Stimulated activated effector memory CD8-positive, alpha-beta T cell treated with anti-CD3 and anti-CD28 coated beads, Interleukin-12 subunit alpha, Interleukin-12 subunit beta, amount 100 ng/mL, for 72 hours (primary cell): ENCODE results near the gene ANAPC4.
A peak's percentile ranks its signal among the peaks of the same experiment; 100 is the strongest.
"Not testable (repeated sequence)": the region's sequence is repeated elsewhere in the genome, so short reads cannot be mapped to it uniquely, and the experiment has no call there.

Source experiments
- ATAC-seq: fragments of 150-1000 bp; cut with Tn5 transposase; 2 replicates; pipeline ENCODE4 v1.10.0; 2021
- DNase-seq, 2 donors: peaks; one replicate each; pipeline ENCODE4 v3.0.0; 2021 to 2022; ENCODE audit warnings: low spot score in 2 of 2
- H3K27ac Mint-ChIP-seq: one replicate; pipeline ENCODE4 v1.8.0; 2022; ENCODE audit warnings: mild to moderate bottlenecking, mixed read lengths
- H3K36me3 Mint-ChIP-seq: one replicate; pipeline ENCODE4 v1.8.0; 2022; ENCODE audit warnings: mild to moderate bottlenecking, mixed read lengths
- H3K4me1 Mint-ChIP-seq: one replicate; pipeline ENCODE4 v1.8.0; 2022; ENCODE audit warnings: mixed read lengths
- H3K4me3 Mint-ChIP-seq: one replicate; pipeline ENCODE4 v1.8.0; 2022; ENCODE audit warnings: mild to moderate bottlenecking, mixed read lengths
- H3K9me3 Mint-ChIP-seq: one replicate; pipeline ENCODE4 v1.8.0; 2022; ENCODE audit warnings: mixed read lengths

The ANAPC4 gene, protein sequence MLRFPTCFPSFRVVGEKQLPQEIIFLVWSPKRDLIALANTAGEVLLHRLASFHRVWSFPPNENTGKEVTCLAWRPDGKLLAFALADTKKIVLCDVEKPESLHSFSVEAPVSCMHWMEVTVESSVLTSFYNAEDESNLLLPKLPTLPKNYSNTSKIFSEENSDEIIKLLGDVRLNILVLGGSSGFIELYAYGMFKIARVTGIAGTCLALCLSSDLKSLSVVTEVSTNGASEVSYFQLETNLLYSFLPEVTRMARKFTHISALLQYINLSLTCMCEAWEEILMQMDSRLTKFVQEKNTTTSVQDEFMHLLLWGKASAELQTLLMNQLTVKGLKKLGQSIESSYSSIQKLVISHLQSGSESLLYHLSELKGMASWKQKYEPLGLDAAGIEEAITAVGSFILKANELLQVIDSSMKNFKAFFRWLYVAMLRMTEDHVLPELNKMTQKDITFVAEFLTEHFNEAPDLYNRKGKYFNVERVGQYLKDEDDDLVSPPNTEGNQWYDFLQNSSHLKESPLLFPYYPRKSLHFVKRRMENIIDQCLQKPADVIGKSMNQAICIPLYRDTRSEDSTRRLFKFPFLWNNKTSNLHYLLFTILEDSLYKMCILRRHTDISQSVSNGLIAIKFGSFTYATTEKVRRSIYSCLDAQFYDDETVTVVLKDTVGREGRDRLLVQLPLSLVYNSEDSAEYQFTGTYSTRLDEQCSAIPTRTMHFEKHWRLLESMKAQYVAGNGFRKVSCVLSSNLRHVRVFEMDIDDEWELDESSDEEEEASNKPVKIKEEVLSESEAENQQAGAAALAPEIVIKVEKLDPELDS

DNA sequence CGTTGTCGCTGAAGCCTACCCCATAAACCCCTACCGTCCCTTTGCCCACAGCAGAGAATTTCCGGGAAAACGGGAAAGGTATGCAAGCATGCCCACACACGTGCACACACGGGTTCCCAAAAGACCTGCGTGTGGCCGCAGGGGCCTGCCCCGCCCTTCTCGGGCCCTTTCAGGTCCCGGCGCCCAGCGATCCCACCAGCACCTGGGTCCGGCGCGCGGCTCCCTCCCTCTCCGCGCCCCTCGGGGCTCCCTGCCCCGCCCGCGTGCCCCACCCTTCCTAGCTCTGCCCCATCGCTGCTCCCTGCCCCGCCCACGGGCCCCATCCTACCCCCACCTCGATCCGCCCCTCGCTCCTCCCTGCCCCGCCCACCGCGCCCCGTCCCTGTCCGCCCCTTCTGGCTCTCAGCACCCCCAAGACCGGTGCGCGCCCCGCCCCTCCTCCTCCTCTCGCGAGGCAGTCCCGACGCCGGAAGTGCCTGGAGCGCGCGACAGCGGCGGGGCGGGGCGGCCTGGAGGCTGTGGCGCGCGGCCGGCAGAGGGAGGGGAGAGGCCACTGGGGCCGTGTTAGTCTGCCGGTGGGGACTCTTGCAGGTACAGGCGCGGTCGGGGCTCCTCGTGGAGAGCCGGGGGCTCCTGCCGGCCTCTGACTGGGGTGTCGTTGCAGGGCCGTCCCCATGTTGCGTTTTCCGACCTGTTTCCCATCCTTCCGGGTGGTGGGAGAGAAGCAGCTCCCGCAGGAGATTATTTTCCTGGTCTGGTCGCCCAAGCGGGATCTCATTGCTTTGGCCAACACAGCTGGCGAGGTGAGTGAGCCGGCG is at the start of gene ANAPC4:
TSS of gene ANAPC4 (plus strand) at position 510 of the 818 bp plus-strand sequence. CDS start at position 675, 165 bp downstream.
- DNase-seq (peak; percentile 84 to 96), ATAC-seq (peak; percentile 97)
- Mint-ChIP-seq H3K36me3 (peaks cover 8% of the 10 kb centered on the region), H3K4me1 (no peaks in the 10 kb centered on the region), H3K27ac (no peak within 1 kb of the TSS), H3K4me3 (no peak within 1 kb of the TSS), H3K9me3 (no peaks in the 10 kb centered on the region)

DNA sequence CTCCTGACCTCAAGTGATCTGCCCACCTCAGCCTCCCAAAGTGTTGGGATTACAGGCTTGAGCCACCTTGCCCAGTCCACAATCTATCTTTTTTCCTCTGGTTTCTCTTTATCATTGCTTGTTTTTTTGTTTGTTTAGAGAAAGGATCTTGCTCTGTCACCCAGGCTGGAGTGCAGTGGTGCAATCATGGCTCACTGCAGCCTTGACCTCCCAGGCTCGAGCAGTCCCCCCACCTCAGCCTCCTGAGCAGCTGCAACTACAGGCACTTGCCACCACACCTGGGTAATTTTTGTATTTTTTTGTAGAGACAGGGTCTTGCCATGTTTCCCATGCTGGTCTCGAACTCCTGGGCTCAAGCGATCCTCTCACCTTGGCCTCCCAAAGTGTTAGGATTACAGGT is 48.6 kb upstream of the ANAPC4 start:
- H3K4me3 Mint-ChIP-seq, DNase-seq, ATAC-seq, H3K36me3 Mint-ChIP-seq, H3K27ac Mint-ChIP-seq, H3K9me3 Mint-ChIP-seq: not testable (repeated sequence)
- peaks cover 17% of the 10 kb centered on the region for H3K4me1 Mint-ChIP-seq

DNA sequence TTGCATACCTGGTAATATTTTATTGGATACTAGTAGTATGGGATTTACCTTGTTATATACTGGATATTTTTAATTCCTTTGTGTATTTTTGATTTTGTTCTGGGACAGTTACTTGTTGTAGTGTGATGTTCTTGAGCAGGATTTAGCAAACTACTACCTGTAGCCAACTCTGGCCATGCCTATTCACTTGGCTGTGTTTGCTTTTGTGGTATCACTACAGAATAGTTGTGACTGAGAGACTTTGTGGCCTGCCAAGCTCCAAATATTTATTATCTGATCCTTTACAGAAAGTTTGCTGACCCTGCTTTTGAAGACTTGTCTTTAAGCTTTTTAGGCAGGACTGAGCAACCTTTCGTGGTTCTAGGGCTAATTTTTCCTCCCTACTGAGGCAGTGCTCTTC is 46.7 kb upstream of the ANAPC4 start:
- H3K4me1 Mint-ChIP-seq: peaks cover 17% of the 10 kb centered on the region
- ATAC-seq (no peak), DNase-seq (no peak)
- peaks cover 11% of the 10 kb centered on the region for H3K36me3 Mint-ChIP-seq
- H3K4me3 Mint-ChIP-seq: peak overlapping the region; percentile 71
- H3K9me3 Mint-ChIP-seq: no peaks in the 10 kb centered on the region
- H3K27ac Mint-ChIP-seq: peak overlapping the region; percentile 94

DNA sequence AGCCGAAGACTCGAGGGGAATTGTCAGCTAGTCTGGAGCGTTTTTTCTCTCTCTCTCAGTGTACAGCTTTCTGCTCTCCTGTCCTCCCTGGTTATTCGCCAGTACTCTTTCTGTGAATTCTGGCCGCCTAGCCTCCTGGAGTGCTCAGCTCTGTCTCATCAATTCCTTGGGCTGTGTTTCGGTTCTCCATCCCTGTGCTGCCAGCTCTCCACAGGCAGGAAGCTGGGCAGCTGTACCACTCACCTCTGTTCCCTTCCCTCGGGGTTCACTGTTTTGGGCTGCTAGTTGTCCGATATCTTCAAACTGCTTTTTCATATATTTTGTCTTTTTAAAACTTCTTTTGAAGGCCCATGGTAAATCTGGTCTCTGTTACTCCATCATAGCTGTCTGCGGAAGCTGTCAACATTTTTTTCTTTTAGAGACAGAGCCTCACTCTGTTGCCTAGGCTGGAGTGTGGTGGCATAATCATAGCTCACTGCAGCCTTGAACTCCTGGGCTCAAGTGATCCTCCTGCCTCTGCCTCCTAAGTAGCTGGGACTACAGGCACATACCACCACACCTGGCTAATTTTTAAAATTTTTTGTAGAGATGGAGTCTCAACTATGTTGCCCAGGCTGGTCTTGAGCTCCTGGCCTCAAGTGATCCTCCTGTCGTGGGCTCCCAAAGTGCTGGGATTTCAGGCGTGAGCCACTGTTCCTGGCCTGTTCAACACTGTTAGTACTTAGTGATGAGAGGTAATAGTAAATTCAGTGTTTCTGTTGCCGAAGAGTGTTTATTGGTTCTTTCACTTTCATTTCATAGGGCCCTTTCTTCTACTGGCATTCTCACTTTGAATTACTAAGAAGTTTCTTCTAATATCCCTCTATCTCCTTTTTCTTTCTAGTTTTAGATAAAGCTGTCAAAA is 45.9 kb upstream of the ANAPC4 start:
- Mint-ChIP-seq H3K4me1 (peaks cover 17% of the 10 kb centered on the region), H3K4me3 (peak overlapping the region; percentile 71), H3K27ac (peak overlapping the region; percentile 94), H3K9me3 (no peaks in the 10 kb centered on the region), H3K36me3 (peaks cover 11% of the 10 kb centered on the region)
- DNase-seq (no peak), ATAC-seq (peak; percentile 81)

DNA sequence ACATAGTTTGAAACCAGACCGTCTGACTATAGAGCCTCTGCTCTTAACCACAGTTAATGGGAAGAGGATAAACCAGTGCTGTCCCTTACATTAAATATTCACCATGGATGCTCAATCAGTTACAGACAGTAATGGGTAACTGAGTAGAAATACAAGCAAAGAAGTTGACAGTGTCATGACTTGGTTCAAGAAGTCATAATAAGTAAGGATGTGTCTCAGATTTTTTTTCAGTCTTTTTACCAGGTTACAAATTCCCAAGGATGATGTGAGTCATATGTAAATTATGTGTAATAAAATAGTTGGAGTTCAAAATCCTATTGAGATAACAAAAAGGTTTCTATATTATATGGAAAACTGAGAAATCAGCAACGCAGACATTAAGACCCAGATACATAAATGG is 33.4 kb upstream of the ANAPC4 start:
- Mint-ChIP-seq H3K4me3 (no peak overlapping the region), H3K36me3 (peaks cover 27% of the 10 kb centered on the region), H3K9me3 (no peaks in the 10 kb centered on the region), H3K27ac (no peak overlapping the region), H3K4me1 (no peaks in the 10 kb centered on the region)
- DNase-seq (no peak), ATAC-seq (no peak)

DNA sequence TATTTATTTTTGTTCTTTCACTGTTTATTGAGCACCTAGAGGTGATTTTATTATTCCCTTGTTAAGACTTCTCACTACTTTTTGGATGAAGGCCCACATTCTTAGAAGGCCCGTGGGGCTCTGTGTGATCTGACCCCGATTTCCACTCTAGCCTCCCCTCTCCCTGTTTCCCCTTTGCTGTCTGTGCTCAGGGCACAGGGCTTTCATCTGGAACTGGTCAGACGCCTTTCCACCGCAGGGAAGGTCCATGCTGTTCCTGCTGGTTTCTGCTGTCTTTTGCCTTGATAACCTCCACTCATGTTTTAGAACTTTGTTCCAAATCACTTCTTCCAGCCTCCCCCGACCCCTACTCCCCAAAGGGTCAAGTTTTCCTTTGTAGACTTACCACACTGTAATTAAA is 31.3 kb upstream of the ANAPC4 start:
- Mint-ChIP-seq H3K4me1 (no peaks in the 10 kb centered on the region), H3K4me3 (no peak overlapping the region), H3K36me3 (peaks cover 14% of the 10 kb centered on the region), H3K27ac (peak overlapping the region; percentile 68), H3K9me3 (no peaks in the 10 kb centered on the region)
- no peak for DNase-seq
- ATAC-seq: no peak

DNA sequence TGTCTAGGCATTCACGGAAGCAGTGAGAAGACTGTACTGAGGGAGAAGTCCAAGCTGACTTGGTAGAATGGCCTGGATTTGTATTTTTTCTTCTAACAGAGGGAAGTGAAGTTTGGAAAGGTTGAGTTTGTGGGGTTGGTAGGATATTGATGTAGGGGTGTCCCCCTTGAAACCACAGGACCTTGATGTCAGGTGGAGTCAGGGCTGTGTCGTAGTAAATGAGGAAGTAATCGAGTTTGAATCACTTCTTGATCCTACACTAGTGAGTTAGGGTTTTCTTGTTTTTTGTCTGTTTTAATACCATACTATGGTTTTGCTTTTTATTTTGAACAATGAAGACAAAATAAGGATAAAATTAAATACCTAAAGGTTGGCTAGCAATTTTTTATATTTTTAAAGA is 30.1 kb upstream of the ANAPC4 start:
- Mint-ChIP-seq H3K27ac (peak overlapping the region; percentile 3), H3K9me3 (no peaks in the 10 kb centered on the region), H3K4me3 (no peak overlapping the region), H3K4me1 (no peaks in the 10 kb centered on the region), H3K36me3 (peaks cover 8% of the 10 kb centered on the region)
- DNase-seq (no peak), ATAC-seq (no peak)

DNA sequence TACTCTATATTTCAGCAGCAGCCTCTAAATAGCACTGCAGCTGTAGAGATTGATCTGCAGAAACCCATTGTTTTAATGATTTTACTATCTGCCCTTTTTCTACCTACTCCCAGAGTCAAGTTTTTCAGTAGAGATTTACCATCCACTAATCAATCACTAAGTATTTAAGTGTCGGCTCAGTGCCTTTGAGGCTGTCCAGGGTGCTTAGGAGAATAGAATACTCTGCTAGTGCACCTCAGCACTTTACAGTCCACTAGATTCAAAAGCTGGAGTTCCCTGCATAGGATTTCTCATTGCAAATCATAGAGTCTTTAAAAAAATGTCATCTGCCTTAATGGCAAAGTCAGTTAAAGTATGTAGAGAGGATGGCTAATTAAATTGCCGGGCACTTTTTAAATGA is 29.6 kb upstream of the ANAPC4 start:
- ATAC-seq (no peak), DNase-seq (no peak)
- Mint-ChIP-seq H3K36me3 (peaks cover 14% of the 10 kb centered on the region), H3K27ac (no peak overlapping the region), H3K9me3 (no peaks in the 10 kb centered on the region), H3K4me3 (no peak overlapping the region), H3K4me1 (no peaks in the 10 kb centered on the region)

DNA sequence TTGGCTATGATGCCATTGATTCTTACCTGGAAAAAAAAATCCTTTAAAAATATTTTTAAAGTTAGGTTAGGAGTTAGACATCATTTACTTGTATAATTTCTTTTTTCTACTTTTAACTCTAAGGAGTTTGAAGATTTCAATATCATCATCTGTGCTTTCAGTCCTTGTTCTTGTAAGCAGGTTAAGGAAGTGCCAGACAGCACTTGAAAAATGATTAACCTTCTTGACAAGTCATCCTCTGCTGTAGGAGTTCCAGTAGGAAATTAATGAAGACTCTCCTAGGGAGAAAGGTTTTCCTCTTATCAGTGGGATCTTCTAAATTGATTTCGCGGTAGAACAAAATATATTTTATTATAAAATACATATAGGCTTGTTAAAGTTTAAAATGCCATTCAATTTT is 29.1 kb upstream of the ANAPC4 start:
- Mint-ChIP-seq H3K9me3 (no peaks in the 10 kb centered on the region), H3K27ac (no peak overlapping the region), H3K4me1 (no peaks in the 10 kb centered on the region), H3K36me3 (peaks cover 16% of the 10 kb centered on the region), H3K4me3 (no peak overlapping the region)
- ATAC-seq (no peak), DNase-seq (no peak)

DNA sequence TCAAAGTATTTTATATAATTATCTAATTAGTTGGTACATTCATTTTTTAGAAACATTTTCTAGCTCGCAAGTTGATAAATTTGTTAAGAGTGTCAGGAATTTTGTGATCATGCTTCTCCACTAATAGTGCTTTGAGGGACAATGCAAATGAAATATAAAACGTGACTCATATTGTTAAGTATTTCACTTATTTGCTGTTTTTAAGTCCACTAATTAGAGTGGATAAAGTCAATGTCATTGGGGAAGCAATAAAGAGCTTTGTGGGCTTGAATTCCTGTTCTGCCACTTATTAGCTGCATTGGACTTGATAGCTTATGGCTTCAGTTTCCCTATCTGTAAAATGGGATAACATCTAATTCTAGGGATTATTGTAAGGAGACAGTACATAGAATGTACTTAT is 26.5 kb upstream of the ANAPC4 start:
- H3K27ac Mint-ChIP-seq: no peak overlapping the region

DNA sequence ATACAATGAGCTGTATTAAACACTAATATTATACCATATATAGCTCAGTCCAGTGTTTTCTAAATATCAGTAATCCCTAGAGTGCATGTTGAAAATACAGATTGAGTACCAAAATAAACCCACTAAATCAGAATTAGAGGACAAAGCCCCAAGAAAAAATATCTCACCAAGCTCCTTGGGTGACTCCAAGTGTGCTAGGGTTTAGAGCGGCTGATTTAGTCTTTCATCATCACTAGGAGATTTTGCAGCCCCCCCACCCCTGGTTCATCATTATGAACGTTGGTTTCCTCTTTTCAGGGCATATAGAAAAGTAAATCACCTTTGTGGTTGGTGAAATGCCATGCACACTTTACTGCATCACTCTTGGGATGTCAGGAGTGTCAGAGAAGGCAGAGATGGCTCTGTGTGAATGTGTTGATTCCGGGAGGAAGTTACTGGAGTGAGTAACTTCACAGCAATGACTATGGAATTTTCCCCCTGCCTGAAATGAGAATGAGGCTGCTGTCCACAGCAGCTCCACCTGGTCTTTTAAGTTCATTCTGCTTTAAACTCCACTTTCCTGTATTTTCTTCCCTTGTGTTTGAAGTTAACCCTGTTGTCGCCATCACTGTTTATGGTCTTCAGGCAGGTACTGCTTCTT is 25.2 kb upstream of the ANAPC4 start:
- Mint-ChIP-seq H3K4me1 (no peaks in the 10 kb centered on the region), H3K9me3 (no peaks in the 10 kb centered on the region), H3K36me3 (peaks cover 13% of the 10 kb centered on the region), H3K27ac (no peak overlapping the region), H3K4me3 (no peak overlapping the region)
- ATAC-seq (no peak), DNase-seq (no peak)

More for the DNA sequence above, 26.5 kb upstream of the ANAPC4 start:
- no peaks in the 10 kb centered on the region for H3K9me3 Mint-ChIP-seq
- H3K4me1 Mint-ChIP-seq: no peaks in the 10 kb centered on the region
- ATAC-seq (no peak), DNase-seq (no peak)
- H3K36me3 Mint-ChIP-seq: peaks cover 14% of the 10 kb centered on the region
- H3K4me3 Mint-ChIP-seq: no peak overlapping the region

DNA sequence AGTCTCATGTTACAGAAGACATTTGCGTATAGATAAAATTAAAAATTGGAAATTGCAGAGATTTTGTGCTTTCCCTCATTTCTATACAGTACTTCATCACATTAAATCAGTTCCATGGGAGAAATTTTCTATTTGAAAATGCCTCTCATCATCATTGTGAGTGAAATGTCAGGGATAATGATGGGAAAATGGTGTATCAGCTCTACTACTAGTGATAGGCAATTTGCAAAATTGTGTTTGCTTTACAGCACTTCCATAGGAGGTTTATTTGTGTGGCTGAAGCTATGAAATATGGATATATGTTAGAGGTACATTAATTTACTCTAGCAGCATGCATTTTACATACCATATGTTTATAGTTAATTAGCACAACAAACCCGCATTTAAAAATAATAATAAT is 21.0 kb upstream of the ANAPC4 start:
- ATAC-seq: no peak
- DNase-seq: no peak
- Mint-ChIP-seq H3K27ac (no peak overlapping the region), H3K36me3 (peaks cover 13% of the 10 kb centered on the region), H3K4me1 (no peaks in the 10 kb centered on the region), H3K4me3 (no peak overlapping the region), H3K9me3 (no peaks in the 10 kb centered on the region)

DNA sequence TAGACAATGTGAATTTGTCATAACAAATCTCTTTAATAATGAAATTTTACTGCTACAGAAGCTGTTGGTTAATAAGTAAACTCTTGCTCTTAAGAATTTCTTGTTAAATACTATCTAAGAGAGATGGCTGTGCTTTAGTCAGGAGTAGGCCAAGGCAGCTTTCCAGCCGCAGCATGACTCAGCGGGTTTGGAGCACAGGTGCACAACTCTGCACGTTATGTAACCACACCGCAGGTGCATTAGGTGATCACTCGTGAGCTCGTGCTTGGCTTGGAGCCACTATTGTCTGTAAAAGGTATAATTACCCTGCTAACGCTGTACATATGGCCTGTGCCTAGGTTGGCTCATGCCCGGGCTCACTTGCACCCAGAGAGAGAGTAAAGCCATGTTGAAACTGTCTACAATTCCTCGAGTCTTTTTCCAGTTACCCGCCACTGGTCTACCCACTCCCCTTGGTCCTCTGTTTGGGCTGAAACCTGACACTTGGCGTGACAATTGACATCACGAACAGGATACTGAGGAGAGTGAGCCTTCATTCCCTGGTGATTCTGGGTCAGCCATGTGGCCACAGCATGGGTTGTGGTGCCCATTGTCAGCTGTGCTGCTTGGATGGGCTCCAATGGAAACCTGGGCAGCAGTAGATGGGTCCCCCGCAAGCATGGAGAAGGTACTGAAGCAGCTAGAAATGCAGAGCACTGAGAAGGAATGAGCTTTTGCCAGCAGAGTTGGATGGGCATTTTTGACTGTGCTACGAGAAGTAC is 18.4 kb upstream of the ANAPC4 start:
- no peaks in the 10 kb centered on the region for H3K4me1 Mint-ChIP-seq
- ATAC-seq (no peak), DNase-seq (no peak)
- H3K9me3 Mint-ChIP-seq: no peaks in the 10 kb centered on the region
- H3K36me3 Mint-ChIP-seq: peaks cover 20% of the 10 kb centered on the region
- no peak overlapping the region for H3K4me3 Mint-ChIP-seq
- no peak overlapping the region for H3K27ac Mint-ChIP-seq
